ENCODE results near the gene CARTPT.

GRCh38 chr5:71747182-71747581, 28.1 kb downstream of the CARTPT start:
- TF ChIP-seq CTCF (IDR thresholded peaks at IDR 0.05) (no peak), ZNF263 (CRISPR knock-in tag; IDR thresholded peaks at IDR 0.05; ENCODE audit: low read depth) (no peak), USF2 (CRISPR knock-in tag; IDR thresholded peaks at IDR 0.05) (no peak), ZNF317 (CRISPR knock-in tag; IDR thresholded peaks at IDR 0.05; ENCODE audit: borderline replicate concordance, low read depth) (no peak)

Data from WTC11 (cell line).